HG03095 (cell line): ENCODE results near the gene SFXN1.

ENCODE experiments used
- ATAC-seq: cut with Tn5 transposase; IDR thresholded peaks from one replicate; pipeline ENCODE4 v1.9.1; 2021; ENCODE audit warnings: moderate library complexity; ENCODE audit not compliant: unreplicated experiment

Gene SFXN1

GRCh38 chr5:175567954-175568353, 89.6 kb downstream of the SFXN1 start:
- ATAC-seq: no peak

- no peak for ATAC-seq
Measured at GRCh38 chr5:175569701-175570100, 91.3 kb downstream of the SFXN1 start.

- no peak for ATAC-seq
Measured at GRCh38 chr5:175572886-175573285, 94.5 kb downstream of the SFXN1 start.

GRCh38 chr5:175573493-175574269, 95.3 kb downstream of the SFXN1 start:
- ATAC-seq: no peak

- ATAC-seq: no peak
Measured at GRCh38 chr5:175575301-175575700, 96.9 kb downstream of the SFXN1 start.

GRCh38 chr5:175576096-175576495, 97.7 kb downstream of the SFXN1 start:
- ATAC-seq: no peak

GRCh38 chr5:175576591-175576990, 98.2 kb downstream of the SFXN1 start:
- ATAC-seq: no peak
